Renal cortical epithelial cell (primary cell): ENCODE measurements around the gene UVRAG. TPM values are rescaled to one million over a fixed set of nuclear protein-coding genes. Genes with fewer than 3 reads are reported as not detected.
A peak's percentile ranks its signal among the peaks of the same experiment; 100 is the strongest.
"Not testable (repeated sequence)": the region's sequence is repeated elsewhere in the genome, so short reads cannot be mapped to it uniquely, and the experiment has no call there.

Source experiments
- DNase-seq: peaks from one replicate; pipeline ENCODE4 v3.0.0-alpha.2; 2011; ENCODE audit warnings: low read depth
- total RNA-seq: library from RNA; depleted of rRNA; stranded (reverse); fragments of >200 nt; gene quantifications from 2 replicates; pipeline ENCODE4 v1.2.3, GENCODE V29; 2014

UVRAG gene
- total RNA-seq, 1 donor from 2014 or later = 17.7 TPM

GRCh38 chr11:75916882-75917281 is 101.9 kb downstream of the UVRAG start:
- no peak for DNase-seq

DNA sequence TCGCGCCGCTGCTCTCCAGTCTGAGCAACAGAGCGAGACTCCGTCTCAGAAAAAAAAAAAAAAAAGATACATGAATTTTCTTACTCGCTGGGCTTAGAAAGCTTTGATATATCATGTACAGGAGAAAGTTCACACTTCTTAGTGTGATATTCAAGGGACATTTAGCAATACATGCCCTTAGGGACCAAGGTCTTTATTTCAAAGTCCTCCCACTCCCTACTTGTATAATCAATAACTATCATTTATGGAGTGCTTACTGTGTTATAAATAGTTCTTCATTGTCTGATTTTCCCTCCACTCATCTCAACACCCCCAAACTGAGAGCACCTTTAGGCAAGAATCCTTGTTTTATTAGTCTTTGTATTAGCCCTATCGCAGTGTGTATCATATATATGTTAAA is 103.3 kb downstream of the UVRAG start:
- no peak for DNase-seq

DNA sequence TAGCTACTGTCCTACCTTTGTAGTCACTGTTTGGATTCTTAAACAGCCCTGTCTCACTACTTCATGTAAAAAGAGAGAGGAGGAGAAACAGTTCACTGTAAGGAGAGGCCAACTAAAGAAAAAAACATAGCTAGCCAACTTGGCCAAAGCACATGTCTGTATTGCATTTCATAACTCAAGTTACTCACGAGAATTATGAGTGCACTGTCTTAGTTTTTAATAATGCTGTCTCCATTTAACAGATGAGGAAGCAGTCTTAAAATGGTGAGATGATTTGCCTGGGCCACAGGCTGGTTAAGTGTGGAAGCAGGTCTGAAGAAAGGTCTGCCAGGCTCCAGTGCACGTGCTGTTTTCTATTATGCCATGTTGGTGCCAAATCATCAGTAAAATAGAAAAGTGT is 104.5 kb downstream of the UVRAG start:
- no peak for DNase-seq

DNA sequence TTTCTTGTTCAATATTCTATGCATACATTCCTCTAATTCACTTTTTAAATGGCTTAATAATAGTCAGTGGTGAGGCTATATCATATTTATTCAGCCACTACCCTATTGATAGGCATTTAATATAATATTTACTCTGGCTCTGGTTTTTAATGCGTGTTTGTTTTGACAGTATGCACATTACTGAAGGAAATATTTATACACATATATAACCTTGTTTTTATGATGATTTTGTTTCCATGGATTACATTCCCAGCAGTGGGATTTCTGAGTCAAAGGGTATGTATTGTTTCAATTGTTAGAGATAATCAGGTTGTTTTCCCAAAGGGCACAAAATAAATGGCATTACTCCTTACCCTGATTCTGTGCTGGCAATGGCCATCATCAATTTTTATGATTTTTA is 105.8 kb downstream of the UVRAG start:
- no peak for DNase-seq

- no peak for DNase-seq
These were observed 106.8 kb downstream of the UVRAG start for GRCh38 chr11:75921808-75922207.

DNA sequence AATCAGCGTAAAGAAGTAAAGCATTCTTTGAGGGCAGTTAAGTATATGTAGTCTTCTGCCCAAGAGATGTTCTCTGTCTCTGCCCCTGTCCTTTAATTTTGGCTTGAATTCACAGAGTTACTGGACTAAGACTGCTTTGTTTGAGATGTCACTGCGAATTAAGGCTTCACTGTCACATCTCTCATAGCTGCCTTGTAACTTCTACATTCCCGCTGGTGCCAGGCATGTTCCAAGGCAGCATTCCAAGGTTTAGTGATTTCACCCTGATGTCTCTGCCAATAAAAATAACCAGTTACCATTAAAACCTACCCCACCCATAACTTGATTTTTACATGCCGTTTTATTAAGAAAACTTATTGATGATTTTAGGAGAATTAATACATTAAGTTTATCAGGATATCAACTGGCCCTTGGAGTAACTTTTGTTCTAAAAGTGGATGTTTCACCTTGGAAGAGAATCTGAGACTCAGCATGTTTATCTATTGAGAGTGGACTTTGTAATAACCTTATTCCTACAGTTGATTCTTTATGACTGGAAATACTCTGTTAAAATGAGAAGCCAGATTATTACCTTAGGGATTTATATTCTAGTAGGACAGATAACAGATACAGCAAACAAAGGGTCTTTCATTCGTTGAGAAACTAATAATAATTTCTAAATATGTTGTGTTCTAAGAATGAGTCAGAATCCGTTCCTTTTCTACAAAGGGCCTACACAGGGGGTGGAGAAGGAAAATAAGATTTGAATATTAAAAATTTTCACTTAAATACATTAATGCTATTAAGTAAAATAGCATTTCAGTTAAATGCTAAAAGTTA is 110.2 kb downstream of the UVRAG start:
- DNase-seq = peak; percentile 7

DNA sequence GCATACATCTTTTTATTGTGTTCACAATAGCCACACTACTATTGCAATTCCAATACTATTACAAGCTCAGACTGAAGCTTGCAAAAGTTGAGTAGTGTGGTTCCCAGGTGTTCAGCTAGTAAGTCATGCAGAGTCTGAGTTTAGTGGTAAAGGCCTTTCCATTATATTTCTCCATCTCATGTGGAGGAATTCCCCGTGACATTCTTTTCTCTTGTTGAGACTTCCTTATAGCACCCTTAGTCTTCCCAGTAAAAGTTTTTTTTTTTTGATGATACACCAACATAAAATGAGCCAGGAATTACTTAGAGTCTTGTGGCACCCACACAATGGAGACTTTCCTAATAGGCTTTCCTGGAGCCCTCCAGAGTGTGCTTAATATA is 110.8 kb downstream of the UVRAG start:
- peak; percentile 36 for DNase-seq

DNA sequence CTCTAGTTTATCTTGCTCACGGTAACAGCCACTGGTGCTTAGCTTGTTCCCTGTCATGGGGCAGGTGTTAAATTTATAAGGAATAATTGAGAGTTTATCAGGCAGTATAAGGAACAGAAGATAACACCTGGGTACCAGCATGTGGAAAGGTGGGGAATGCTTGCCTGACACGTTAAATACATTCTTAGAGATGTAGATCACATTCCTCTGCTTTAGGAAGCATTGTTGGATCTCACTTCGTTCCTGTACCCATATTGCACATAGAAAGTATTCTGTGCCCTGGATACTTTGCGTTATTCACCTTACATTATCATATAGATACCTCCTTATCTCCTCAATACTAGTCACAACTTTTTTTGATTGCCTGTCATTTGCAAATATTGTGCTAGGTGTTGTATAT is 114.7 kb downstream of the UVRAG start:
- DNase-seq = no peak

- no peak for DNase-seq
These were observed 115.5 kb downstream of the UVRAG start for GRCh38 chr11:75930534-75930933.

DNA sequence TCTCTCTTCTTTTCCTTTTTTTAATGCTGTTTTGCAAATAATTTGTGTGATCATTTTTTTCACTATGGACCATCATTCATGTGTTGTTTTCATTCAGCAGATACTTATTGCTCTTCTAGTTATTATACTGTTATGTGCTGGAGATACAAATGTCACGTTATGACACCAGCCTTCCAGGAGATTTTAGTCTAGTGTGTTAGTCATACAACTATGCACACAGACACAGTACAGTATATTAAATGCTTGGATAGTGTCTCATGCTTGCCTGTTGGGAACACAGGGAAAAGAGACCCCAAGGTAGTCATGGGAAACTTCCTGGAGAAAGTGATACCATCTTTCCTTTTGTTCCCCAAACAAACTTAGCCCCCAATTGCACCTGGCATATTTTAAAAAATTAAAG is 116.1 kb downstream of the UVRAG start:
- no peak for DNase-seq

DNA sequence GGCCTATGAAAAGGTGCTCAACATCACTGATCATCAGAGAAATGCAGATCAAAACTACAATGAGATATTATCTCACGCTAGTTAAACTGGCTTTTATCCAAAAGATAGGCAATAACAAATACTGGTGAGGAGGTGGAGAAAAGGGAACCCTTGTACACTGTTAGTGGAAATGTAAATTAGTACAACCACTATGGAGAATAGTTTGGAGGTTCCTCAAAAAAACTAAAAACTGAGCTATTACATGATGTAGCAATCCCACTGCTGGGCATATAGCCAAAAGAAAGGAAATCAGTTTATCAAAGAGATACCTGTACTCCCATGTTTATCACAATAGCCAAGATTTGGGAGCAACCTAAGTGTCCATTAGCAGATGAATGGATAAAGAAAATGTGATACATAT is 118.7 kb downstream of the UVRAG start:
- not testable (repeated sequence) for DNase-seq

DNA sequence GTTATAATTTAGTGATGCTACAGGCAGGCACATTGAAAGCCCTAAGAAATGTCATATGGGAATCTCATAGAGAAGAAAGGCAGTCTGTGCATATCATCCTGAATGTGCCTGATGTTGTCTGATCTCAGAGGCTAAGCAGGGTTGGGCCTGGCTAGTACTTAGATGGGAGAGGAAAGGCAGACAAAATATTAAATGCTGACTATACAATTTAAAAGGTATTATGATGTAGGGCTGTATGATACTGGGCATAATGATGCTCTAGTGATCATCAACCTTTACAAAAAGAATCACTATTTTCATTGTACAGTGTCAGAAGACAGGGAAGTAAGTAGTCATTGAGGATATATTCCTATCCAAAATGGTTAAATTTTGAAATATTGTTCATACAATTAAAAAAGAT is 119.8 kb downstream of the UVRAG start:
- no peak for DNase-seq

DNA sequence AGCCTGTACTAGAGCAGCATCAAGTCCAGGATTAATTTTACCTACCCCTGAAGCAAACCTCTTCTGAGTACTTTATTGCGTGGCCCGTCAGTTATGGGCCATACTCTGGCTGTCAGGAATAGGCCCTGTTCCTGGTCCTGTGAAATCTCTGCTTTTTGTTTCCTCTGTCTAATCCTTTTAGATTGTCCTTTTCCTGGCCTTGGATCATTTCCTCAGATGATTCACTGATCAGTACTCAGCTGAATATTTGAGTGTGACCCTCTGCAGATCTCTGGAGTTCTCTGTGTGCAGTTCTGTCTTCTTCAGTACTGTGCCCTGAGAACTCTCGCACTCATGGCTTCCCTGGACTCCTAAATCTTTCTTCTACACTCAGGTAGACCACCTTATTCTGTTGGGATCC is 123.5 kb downstream of the UVRAG start:
- no peak for DNase-seq

- no peak for DNase-seq
These were observed 124.5 kb downstream of the UVRAG start for GRCh38 chr11:75939516-75939915.

GRCh38 chr11:75939992-75940391 is 125.0 kb downstream of the UVRAG start:
- DNase-seq = no peak

GRCh38 chr11:75940911-75941310 is 125.9 kb downstream of the UVRAG start:
- DNase-seq = no peak

GRCh38 chr11:75944515-75944914 is 129.5 kb downstream of the UVRAG start:
- no peak for DNase-seq

GRCh38 chr11:75945446-75945845 is 130.4 kb downstream of the UVRAG start:
- no peak for DNase-seq

- no peak for DNase-seq
These were observed 130.9 kb downstream of the UVRAG start for GRCh38 chr11:75945947-75946346.

DNA sequence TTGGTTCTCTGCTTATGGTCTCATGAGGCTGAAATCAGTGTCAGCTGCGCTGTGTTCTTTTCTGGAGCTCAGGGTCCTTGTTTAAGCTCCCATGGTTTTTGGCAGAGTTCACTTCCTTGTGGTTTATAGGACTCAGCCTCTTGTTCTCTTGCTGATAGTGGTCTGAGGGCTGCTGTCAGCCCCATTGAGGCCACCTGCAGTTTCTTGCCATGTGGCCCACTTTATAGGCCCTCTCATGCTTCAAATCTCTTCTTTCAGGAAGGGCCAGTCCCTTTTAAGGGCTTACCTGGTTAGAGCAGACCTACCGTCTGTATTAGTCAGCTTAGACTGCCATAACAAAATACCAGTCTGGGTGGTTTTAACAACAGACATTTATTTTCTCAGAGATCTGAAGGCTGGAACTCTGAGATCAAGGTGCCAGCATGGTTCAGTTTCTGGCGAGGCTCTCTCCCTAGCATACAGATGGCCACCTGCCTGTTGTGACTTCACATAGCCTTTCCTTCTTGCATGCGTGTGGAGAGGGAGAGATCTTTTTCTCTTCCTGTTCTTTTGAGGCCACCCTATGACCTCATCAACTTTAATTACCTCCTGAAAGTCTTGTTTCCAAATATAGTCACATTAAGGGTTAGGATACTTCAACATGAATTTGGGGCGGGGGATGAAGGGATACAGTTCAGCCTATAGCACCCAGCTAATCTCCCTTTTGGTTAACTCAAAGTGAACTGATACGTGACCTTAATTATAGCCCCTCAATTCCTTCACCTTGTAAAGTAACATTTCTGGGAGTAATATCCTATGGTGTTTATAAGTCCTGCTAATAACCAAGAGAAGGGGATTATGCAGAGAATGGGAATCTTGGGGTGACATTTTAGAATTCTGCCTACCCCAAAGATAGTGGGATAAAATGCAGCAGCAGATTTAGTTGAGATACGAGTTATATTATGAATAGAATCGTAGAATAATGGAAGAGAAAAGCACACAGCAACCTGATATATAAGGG is 131.8 kb downstream of the UVRAG start:
- DNase-seq = peak; percentile 7

GRCh38 chr11:75949023-75949672 is 134.1 kb downstream of the UVRAG start:
- no peak for DNase-seq

- DNase-seq = no peak
These were observed 135.1 kb downstream of the UVRAG start for GRCh38 chr11:75950141-75950540.
